Measurements from ENCODE around the gene CACNA1I. TPM values are rescaled to one million over a fixed set of nuclear protein-coding genes. Genes with fewer than 3 reads are reported as not detected.

The CACNA1I gene
- total RNA-seq, 1 experiment from 2014 or later: 2.1 TPM

DNA sequence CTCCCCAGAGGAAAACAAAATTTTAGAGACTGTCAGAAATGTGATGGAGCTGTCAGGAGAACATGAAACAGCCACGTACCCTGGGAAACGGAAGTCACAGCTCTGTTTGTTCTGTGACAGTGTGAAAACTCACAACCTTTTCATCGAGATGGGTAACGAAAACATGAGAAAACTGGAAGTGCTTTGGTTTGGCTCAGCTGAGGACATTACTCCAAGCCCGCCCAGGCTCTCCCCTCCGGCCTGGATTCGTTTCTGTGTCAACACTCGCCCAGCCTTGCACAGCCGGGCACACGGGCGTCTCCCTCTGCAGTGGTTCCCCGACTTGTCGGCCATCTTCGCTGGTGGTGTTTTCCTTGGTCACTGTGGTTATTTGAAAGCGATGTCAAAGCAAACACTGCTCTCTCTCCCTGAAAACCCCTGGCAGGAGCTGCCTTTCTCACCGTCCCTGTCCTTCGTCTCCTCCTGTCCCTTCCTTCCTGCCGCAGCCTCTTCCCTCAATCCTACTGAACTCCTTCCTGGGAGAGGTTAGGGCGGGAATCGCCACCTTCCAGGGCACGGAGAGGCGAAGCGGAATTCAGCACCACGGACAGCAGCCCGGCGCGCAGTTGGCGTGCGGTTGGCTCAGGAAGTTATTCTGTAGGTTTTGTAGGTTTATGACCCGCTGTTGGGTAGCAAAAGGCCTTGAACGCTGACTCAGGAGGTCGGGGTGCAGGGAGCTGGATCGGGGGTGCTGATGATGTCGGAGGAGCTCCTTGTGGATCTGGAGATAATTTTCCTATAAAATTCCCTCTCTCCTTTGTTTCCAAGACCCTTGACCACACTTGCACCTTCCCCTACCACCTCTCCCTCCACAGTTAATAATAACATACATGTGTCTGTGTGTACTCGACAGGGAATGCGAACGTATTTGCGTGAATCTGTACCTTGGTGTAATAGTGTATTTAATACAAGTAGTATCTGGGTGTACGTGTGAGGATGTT lies 24.9 kb upstream of the CACNA1I start (continued):
- TF ChIP-seq, protein P1, sequence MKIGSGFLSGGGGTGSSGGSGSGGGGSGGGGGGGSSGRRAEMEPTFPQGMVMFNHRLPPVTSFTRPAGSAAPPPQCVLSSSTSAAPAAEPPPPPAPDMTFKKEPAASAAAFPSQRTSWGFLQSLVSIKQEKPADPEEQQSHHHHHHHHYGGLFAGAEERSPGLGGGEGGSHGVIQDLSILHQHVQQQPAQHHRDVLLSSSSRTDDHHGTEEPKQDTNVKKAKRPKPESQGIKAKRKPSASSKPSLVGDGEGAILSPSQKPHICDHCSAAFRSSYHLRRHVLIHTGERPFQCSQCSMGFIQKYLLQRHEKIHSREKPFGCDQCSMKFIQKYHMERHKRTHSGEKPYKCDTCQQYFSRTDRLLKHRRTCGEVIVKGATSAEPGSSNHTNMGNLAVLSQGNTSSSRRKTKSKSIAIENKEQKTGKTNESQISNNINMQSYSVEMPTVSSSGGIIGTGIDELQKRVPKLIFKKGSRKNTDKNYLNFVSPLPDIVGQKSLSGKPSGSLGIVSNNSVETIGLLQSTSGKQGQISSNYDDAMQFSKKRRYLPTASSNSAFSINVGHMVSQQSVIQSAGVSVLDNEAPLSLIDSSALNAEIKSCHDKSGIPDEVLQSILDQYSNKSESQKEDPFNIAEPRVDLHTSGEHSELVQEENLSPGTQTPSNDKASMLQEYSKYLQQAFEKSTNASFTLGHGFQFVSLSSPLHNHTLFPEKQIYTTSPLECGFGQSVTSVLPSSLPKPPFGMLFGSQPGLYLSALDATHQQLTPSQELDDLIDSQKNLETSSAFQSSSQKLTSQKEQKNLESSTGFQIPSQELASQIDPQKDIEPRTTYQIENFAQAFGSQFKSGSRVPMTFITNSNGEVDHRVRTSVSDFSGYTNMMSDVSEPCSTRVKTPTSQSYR (CRISPR knock-in tag; IDR thresholded peaks at IDR 0.05): 0 out of 2 replicates have a peak, but pooled peaks have one; percentile 41
- no peak for TF ChIP-seq RORB (CRISPR knock-in tag; IDR thresholded peaks at IDR 0.05)
- TF ChIP-seq, protein P2, sequence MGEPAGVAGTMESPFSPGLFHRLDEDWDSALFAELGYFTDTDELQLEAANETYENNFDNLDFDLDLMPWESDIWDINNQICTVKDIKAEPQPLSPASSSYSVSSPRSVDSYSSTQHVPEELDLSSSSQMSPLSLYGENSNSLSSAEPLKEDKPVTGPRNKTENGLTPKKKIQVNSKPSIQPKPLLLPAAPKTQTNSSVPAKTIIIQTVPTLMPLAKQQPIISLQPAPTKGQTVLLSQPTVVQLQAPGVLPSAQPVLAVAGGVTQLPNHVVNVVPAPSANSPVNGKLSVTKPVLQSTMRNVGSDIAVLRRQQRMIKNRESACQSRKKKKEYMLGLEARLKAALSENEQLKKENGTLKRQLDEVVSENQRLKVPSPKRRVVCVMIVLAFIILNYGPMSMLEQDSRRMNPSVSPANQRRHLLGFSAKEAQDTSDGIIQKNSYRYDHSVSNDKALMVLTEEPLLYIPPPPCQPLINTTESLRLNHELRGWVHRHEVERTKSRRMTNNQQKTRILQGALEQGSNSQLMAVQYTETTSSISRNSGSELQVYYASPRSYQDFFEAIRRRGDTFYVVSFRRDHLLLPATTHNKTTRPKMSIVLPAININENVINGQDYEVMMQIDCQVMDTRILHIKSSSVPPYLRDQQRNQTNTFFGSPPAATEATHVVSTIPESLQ (CRISPR knock-in tag; IDR thresholded peaks at IDR 0.05): no peak
- TF ChIP-seq ATF1 (CRISPR knock-in tag; IDR thresholded peaks at IDR 0.05): no peak
- TF ChIP-seq MYBL2 (CRISPR knock-in tag; IDR thresholded peaks at IDR 0.05): peak; percentile 94
- TF ChIP-seq, protein P3, sequence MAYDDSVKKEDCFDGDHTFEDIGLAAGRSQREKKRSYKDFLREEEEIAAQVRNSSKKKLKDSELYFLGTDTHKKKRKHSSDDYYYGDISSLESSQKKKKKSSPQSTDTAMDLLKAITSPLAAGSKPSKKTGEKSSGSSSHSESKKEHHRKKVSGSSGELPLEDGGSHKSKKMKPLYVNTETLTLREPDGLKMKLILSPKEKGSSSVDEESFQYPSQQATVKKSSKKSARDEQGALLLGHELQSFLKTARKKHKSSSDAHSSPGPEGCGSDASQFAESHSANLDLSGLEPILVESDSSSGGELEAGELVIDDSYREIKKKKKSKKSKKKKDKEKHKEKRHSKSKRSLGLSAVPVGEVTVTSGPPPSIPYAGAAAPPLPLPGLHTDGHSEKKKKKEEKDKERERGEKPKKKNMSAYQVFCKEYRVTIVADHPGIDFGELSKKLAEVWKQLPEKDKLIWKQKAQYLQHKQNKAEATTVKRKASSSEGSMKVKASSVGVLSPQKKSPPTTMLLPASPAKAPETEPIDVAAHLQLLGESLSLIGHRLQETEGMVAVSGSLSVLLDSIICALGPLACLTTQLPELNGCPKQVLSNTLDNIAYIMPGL (CRISPR knock-in tag; IDR thresholded peaks at IDR 0.05): 0 out of 2 replicates have a peak, but pooled peaks have one; percentile 17
- no peak for TF ChIP-seq HMGA2 (CRISPR knock-in tag; IDR thresholded peaks at IDR 0.05)
- TF ChIP-seq OVOL2 (CRISPR knock-in tag; IDR thresholded peaks at IDR 0.05; ENCODE audit: borderline replicate concordance): no peak
- TF ChIP-seq RELA (CRISPR knock-in tag; IDR thresholded peaks at IDR 0.05; ENCODE audit: borderline replicate concordance): peak; percentile 92
- TF ChIP-seq, protein P4, sequence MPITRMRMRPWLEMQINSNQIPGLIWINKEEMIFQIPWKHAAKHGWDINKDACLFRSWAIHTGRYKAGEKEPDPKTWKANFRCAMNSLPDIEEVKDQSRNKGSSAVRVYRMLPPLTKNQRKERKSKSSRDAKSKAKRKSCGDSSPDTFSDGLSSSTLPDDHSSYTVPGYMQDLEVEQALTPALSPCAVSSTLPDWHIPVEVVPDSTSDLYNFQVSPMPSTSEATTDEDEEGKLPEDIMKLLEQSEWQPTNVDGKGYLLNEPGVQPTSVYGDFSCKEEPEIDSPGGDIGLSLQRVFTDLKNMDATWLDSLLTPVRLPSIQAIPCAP (CRISPR knock-in tag; IDR thresholded peaks at IDR 0.05): peak; percentile 91
- TF ChIP-seq ZNF396 (CRISPR knock-in tag; IDR thresholded peaks at IDR 0.05; ENCODE audit: borderline replicate concordance): no peak
- TF ChIP-seq, protein P5, sequence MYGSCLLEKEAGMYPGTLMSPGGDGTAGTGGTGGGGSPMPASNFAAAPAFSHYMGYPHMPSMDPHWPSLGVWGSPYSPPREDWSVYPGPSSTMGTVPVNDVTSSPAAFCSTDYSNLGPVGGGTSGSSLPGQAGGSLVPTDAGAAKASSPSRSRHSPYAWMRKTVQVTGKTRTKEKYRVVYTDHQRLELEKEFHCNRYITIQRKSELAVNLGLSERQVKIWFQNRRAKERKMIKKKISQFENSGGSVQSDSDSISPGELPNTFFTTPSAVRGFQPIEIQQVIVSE (CRISPR knock-in tag; IDR thresholded peaks at IDR 0.05; ENCODE audit: borderline replicate concordance): no peak
- no peak for TF ChIP-seq ZNF416 (CRISPR knock-in tag; IDR thresholded peaks at IDR 0.05)
- TF ChIP-seq CBFB (CRISPR knock-in tag; IDR thresholded peaks at IDR 0.05; ENCODE audit: low read depth): peak; percentile 83; the same call in 1 of the 2 replicates
- 0 out of 2 replicates have a peak, but pooled peaks have one; percentile 56 for TF ChIP-seq KAT7 (CRISPR knock-in tag; IDR thresholded peaks at IDR 0.05; ENCODE audit: borderline replicate concordance)
- no peak for TF ChIP-seq FOXJ3 (CRISPR knock-in tag; IDR thresholded peaks at IDR 0.05; ENCODE audit: borderline replicate concordance)
- TF ChIP-seq GABPB1 (CRISPR knock-in tag; IDR thresholded peaks at IDR 0.05): peak; percentile 51; the same call in 1 of the 2 replicates
- peak; percentile 95 for TF ChIP-seq SMAD4 (CRISPR knock-in tag; IDR thresholded peaks at IDR 0.05)
- TF ChIP-seq, protein P6, sequence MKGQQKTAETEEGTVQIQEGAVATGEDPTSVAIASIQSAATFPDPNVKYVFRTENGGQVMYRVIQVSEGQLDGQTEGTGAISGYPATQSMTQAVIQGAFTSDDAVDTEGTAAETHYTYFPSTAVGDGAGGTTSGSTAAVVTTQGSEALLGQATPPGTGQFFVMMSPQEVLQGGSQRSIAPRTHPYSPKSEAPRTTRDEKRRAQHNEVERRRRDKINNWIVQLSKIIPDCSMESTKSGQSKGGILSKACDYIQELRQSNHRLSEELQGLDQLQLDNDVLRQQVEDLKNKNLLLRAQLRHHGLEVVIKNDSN (CRISPR knock-in tag; IDR thresholded peaks at IDR 0.05): peak; percentile 76; the same call in 1 of the 2 replicates
- TF ChIP-seq, protein P7, sequence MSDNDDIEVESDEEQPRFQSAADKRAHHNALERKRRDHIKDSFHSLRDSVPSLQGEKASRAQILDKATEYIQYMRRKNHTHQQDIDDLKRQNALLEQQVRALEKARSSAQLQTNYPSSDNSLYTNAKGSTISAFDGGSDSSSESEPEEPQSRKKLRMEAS (CRISPR knock-in tag; IDR thresholded peaks at IDR 0.05): peak; percentile 87
- no peak for TF ChIP-seq GRHL2 (CRISPR knock-in tag; IDR thresholded peaks at IDR 0.05; ENCODE audit: insufficient replicate concordance, severe bottlenecking)
- TF ChIP-seq, protein P8, sequence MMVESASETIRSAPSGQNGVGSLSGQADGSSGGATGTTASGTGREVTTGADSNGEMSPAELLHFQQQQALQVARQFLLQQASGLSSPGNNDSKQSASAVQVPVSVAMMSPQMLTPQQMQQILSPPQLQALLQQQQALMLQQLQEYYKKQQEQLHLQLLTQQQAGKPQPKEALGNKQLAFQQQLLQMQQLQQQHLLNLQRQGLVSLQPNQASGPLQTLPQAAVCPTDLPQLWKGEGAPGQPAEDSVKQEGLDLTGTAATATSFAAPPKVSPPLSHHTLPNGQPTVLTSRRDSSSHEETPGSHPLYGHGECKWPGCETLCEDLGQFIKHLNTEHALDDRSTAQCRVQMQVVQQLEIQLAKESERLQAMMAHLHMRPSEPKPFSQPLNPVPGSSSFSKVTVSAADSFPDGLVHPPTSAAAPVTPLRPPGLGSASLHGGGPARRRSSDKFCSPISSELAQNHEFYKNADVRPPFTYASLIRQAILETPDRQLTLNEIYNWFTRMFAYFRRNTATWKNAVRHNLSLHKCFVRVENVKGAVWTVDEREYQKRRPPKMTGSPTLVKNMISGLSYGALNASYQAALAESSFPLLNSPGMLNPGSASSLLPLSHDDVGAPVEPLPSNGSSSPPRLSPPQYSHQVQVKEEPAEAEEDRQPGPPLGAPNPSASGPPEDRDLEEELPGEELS (CRISPR knock-in tag; IDR thresholded peaks at IDR 0.05): peak; percentile 99
- no peak; the same call in 1 of the 2 replicates for TF ChIP-seq ESRRA (CRISPR knock-in tag; IDR thresholded peaks at IDR 0.05; ENCODE audit: borderline replicate concordance)
